Activated CD8-positive, alpha-beta memory T cell treated with anti-CD3 and anti-CD28 coated beads, Interleukin-2, amount 50 U/mL, for 1 hour (primary cell): ENCODE measurements around the gene TGFB2.

ENCODE experiments used
- DNase-seq: peaks from one replicate; pipeline ENCODE4 v3.0.0-alpha.2; 2020; ENCODE audit errors: extremely low read depth

The TGFB2 gene

DNA sequence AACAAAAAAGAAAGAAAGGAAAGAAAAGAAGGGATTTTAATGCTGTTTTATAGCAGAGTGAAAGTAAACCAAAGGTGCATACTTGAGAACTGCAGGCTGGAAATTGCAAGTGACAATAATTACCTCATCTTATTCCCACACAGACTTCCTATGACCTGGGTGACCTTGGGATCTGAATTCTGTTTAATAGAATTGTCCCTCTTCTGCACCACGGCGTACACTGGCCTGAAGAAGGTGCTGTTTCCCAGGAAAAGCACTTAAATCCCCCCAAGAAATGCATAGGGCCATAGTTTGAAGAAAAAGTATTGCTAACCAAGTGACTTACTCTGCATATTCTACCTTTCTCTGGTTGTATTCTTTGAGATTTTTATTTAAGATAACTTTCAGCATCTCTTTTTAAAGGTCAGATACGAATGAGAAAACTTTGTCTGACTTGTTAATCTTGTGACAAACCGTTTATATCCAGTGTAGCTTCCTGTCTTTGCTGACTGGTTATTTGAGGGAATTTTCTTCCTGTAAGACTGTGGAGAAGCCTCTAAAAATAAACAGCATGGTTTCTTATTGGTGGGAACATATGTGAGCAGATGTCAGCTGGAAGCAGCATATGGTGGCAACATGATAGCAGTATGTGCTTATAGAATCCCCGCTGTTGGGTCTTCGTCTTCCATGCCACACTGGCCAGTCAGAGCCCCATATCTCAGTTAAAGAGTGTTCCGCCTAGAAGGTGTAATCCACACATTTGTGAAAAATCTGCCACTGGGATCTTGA, 16.3 kb downstream of the TGFB2 start:
- DNase-seq, result no peak

- no peak for DNase-seq
These were observed 17.4 kb downstream of the TGFB2 start for GRCh38 chr1:218362418-218363076.

DNA sequence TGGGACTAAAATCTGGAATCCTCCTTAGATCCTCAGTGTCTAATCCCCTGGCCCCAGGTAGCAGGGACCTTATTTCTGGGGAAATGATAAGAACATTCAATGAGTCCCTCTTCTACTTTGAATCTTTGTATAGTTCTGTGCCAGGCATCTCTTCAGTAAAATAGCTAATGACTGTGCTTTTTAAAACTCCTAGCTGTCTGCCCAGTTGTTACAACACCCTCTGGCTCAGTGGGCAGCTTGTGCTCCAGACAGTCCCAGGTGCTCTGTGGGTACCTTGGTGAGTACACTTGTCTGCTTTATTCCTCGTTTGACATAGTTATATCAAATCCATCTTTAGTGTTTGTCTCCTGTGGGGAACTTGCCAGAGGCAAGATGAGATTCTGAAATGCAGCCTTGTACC, 18.0 kb downstream of the TGFB2 start:
- no peak for DNase-seq

DNA sequence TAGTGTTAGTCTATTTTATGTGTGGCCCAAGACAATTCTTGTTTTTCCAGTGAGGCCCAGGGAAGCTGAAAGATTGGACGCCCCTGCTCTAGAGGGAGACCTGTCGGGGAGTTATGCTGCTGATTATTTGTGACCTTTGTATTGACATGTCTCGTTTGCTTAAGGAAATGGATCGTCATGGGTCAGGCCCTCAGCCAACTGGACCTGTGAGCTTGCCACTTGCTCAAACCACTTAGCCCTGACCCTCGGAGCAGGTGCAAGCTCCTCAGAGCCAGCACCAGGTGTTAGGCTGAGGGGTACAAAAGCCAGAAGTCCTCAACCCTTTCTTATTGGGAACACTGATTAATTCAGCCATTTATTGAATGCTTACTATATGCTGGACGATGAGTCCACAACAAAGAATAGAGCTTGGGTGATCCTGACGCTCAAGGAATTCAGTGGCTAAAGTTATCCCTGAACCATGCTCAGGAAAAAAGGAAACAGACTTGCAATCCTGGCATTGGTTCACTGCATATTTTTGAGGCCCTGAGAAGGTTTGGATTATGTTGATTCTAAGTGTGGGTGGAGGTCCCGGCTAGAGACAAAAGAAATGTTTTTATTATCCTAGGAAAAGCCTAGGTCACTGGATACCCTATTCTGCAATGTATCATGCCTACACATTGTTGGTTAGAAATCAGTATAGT, 19.0 kb downstream of the TGFB2 start:
- no peak for DNase-seq

DNA sequence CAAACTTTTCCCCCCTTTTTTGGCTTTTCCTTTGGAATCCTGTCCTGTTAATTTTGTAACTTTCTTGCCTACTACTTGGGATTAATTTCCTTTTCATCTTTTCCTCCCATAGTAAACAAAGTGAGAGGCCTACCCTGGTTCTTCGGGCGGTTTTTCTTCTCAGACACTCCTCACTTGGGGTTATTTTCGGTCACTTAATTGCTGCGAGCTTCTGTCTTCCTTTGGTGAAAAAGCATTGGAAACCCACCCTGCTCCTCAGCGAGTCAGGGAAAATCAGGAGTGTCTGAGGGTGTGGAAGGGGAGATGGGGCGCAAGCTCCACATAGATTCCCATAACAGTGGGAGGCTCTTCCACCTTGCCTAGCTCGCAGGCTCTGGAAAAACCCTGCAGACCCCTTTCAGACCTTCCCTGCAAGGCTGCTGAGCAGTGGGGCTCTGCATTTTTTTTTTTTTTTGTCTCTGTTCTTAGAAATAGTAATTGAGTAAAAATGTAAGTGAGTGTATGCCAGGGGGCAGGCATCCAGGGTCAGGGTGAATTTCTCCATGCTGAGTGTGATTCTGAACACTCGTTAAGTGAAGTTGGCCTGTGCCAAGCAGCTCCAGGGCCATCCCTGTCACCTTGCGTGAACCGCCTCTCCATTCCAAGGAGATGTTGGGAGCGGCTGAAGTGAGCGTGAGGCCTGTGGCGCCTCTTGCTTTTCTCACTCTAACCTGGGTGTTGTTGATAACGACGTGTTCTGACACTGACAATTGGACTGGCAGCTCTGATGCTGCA, 20.3 kb downstream of the TGFB2 start:
- DNase-seq, result no peak

- DNase-seq, result no peak
These were observed 21.4 kb downstream of the TGFB2 start for GRCh38 chr1:218366322-218367052.

DNA sequence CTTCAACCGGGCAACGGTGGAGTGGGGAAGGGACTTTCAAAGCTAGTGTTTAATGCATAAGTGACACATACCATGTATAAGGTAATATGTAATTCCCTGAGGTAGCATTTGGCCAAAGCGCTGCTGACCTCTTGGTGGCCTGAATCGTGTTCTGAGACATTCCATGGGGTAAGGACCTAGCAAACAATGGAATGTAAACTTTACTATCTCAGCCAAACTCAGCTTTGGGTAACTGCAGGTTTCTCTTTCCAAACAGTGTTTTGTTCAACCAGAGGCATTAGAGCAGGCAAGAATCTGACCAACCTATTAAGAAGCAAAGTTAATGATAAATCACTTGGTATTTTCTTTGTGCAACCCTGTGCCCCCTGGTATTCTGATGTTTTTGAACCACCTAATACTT, 22.0 kb downstream of the TGFB2 start:
- DNase-seq, result no peak

DNA sequence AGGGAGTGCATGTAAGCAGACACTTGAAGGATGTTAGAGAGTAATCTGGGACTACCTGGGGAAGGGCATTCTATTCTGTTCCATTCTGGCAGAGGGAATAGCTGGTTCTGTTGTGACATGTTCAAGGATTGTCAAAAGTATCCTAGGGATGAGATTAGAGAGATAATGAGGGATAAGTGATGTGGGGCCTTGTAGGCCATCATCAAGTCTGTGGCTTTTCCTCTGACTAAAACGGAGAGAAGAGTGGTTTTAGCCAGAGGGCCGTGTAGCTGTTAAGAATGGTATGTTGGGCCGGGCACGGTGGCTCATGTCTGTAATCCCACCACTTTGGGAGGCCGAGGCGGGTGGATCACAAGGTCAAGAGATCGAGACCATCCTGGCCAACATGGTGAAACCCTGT, 23.6 kb downstream of the TGFB2 start:
- DNase-seq, result no peak

DNA sequence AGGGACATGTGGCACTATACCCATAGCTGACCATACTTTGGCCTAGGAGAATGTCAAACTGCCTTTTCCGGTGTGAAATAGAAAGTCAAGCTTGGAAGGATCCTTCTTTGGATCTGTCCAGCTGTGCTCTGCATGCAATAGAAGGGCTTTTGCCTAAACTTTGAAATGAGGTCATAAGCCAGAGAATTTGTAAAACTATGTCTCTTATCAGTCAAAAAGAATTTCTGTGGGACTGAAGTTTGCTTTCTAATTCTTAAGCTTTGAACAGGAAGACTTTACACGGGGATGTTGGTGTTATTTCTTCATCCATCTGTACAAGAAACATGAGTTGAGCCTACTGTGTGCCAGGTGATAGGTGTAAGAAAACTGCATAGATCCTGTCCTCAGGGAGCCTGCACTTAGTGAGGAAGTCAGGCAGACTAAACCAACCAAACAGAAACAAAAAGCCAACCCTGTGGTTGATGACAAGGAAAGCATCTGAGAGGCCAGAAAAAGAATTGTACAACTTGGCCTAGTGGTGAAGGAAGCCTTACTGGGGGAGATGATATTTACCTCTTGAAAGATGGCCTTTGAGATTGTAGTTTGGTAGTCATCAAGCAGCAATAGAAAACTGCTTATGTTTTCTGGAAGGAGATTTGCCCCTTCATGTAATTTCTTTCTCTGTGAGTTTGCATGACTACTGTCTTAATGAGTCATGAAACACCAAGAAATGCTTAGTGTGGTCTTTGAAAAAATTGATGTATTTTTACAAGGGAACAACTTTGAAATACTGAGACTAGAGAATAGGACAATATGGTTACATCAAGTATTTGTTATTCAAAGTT, 24.8 kb downstream of the TGFB2 start:
- DNase-seq, result no peak

- DNase-seq, result no peak
These were observed 27.0 kb downstream of the TGFB2 start for GRCh38 chr1:218371927-218372672.

GRCh38 chr1:218374401-218375353, 29.5 kb downstream of the TGFB2 start:
- DNase-seq, result no peak

- no peak for DNase-seq
These were observed 31.6 kb downstream of the TGFB2 start for GRCh38 chr1:218376722-218377121.

DNA sequence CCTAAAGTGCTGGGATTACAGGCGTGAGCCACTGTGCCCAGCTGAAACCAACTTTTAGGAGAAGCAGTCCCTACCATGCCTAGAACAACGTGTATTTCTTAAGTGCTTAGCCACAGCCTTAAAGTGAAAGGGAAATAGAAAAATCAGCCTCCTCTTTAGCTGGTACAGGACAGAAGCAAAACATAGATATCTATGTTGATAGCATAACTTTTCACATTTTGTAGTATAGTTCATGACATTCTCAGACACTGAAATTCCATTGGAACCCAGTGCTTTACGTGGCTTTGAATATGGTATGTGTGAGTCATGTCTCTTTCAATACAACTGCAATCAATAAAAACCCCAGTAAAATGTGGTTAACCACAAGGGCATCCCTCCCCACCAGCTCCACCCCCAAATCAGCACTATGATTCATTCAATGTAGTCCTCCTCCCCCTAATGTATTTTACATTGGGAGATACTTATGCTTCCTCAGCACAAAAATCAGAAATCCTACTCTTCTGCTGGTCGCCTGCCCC, 32.1 kb downstream of the TGFB2 start:
- no peak for DNase-seq

DNA sequence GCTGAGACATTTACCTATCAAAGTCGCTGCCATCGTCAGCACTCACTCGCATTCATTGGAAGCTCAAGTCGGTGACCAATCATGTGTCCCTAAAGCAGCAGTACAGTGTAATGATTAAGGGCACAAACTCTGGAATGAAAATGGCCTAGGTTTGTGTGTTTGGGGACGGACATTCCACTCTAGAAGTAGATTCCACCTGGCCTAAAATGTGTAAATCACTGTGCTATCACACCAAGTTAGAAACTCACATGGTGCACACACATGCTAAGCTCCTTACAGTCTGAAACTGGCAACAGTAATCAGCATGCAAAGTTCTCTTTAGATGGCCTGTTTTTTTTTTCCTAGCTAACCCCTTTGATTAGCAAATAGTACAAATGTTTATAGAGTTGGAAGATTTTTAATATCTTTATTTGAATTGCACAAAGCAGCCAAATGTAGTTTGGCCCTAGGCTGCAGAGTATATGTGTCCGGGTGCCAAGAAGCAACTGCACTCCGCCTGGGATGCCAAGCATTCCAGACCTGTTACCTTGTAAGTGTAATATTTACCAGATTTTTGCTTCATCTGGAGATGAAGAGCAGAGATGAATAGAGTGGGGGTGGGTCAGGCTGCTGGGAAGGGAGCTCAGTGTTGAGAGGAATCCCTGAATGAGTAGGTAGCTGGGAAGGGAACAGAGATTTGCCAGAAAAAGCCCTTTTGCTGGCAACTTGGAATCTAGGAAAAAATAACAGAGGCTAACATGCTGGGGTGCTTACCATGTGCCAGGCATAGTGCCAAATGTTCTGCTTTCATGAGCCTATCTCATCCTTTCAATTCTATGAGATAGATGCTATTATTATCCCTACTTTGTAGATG, 35.2 kb downstream of the TGFB2 start:
- DNase-seq, result no peak

DNA sequence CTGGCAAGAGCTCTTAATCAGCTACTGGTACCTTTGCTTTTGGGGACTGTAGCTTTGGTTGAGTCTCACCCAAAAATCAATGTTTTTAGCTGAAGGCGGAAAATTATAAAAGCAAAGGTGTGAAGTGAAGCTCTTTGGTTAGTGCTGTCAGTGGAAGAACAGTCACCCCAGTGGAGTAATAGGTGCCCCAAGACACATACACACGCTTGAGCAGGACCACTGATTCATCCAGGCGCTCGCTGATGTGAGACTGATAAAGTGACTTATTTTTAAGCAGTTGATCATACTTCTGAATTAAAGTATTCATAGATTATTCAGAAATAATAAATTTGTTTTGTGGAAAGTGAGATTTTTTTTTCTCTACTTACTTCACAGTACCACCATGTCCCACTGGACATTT, 37.1 kb downstream of the TGFB2 start:
- DNase-seq, result no peak

DNA sequence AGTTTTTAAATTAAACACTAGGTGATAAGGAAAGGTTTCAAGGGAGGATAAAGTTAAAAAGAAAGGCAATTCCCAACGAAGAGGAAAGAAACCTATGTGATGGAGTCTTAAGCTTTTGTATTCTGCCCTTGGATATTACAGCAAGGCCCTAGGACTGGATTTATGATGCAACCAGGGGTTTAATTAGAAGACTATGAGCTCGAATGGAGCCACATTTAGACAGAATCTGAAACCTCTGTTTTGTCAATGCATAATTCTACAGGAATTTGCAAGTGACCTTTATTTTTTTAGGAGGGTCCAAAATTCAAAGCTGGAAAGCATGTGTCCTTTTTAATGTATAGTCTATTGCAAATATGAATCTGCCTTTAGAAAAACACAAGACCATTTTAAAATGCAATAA, 37.9 kb downstream of the TGFB2 start:
- DNase-seq, result no peak

GRCh38 chr1:218383681-218384080, 38.5 kb downstream of the TGFB2 start:
- DNase-seq, result no peak

DNA sequence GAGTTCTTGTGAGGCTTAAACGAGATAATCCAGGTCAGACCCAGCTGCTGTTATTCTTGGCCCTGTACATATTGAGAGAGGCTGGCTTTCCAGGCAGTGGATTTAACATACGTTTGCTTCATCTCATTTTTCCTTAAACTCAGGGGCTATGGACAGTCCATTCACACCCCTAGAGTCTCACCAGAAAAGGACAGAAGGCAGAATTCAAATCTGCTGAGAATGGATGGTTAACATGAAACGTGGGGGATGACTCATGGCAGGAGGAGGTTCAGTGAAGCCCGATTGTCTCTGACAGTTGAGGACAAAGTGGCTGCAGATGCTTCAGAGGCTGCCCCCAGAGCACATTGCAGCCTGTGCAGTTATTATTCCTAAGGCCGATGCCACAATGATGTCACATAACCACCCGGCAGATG, 39.5 kb downstream of the TGFB2 start:
- DNase-seq, result no peak
